ENCODE data around the gene RGS18. TPM values are rescaled to one million over a fixed set of nuclear protein-coding genes. Genes with fewer than 3 reads are reported as not detected.

RGS18 gene
- total and polyA plus RNA-seq, 2 donors (not counting 1 experiment from before 2014, with no cell fraction given): 0.09 TPM; not detected in 1

- CTCF ChIA-PET: no interaction called here
Measured at GRCh38 chr1:192123212-192123611, 35.0 kb upstream of the RGS18 start.

GRCh38 chr1:192126030-192126619 is 32.1 kb upstream of the RGS18 start:
- intact Hi-C loops (cut with micrococcal nuclease): no loop called here

More at GRCh38 chr1:192123212-192123611, 35.0 kb upstream of the RGS18 start:
- no peak for TF ChIP-seq CTCF (IDR thresholded peaks at IDR 0.05)
- no peak for TF ChIP-seq EZH2 (IDR thresholded peaks at IDR 0.05; ENCODE audit: borderline replicate concordance, insufficient read depth, low read depth, low read length, poor library complexity, severe bottlenecking)
- Histone ChIP-seq H4K20me1 (ENCODE audit: control insufficient read depth, insufficient read depth, low read length, poor library complexity, severe bottlenecking) (no peaks in the 10 kb centered on the region), H2AFZ (ENCODE audit: insufficient read depth, low read depth, low read length, poor library complexity, severe bottlenecking) (no peak overlapping the region), H3K4me1 (ENCODE audit: control insufficient read depth in 2 of 2, insufficient read depth in 2 of 2, low read length in 2 of 2) (no peaks in the 10 kb centered on the region), H3K79me2 (ENCODE audit: control insufficient read depth, insufficient read depth, low read length) (no peaks in the 10 kb centered on the region), H3K36me3 (replicated peaks in 1 of 2; ENCODE audit: control extremely low read depth in 1 of 2, control insufficient read depth in 1 of 2, extremely low read depth in 1 of 2, insufficient read depth in 2 of 2, low read length in 1 of 2) (no peaks in the 10 kb centered on the region), H3K27ac (ENCODE audit: low read length in 2 of 2) (no peak overlapping the region), H3K27me3 (replicated peaks in 1 of 4; ENCODE audit: control extremely low read depth in 1 of 4, control insufficient read depth in 3 of 4, insufficient read depth in 4 of 4, low read length in 3 of 4) (no peaks in the 10 kb centered on the region), H3K4me2 (replicated peaks; ENCODE audit: low read depth, low read length, poor library complexity, severe bottlenecking) (no peak overlapping the region), H3K9ac (ENCODE audit: low read length) (no peak overlapping the region), H3K4me3 (ENCODE audit: control extremely low read depth in 1 of 5, extremely low read depth in 1 of 5, insufficient read depth in 1 of 5, low read depth in 2 of 5, low read length in 4 of 5) (no peak overlapping the region), H3K9me3 (ENCODE audit: control extremely low read depth in 1 of 3, control insufficient read depth in 2 of 3, insufficient read depth in 1 of 3, low read length in 2 of 3) (no peaks in the 10 kb centered on the region)
- ATAC-seq (ENCODE audit: low read depth) (no peak), DNase-seq (no peak)
- WGBS (ENCODE audit: insufficient coverage): 100% methylated on average over 1 of the region's 2 CpGs
- no peak overlapping the region for H3K4me3 Mint-ChIP-seq
- H3K9me3 Mint-ChIP-seq (ENCODE audit: insufficient read depth): no peaks in the 10 kb centered on the region
- POLR2A ChIA-PET: no interaction called here
- H3K27ac Mint-ChIP-seq: no peak overlapping the region
- H3K4me1 Mint-ChIP-seq: no peaks in the 10 kb centered on the region
- intact Hi-C loops (cut with micrococcal nuclease): no loop called here
- H3K27me3 Mint-ChIP-seq: no peaks in the 10 kb centered on the region

More at GRCh38 chr1:192126030-192126619, 32.1 kb upstream of the RGS18 start:
- WGBS (ENCODE audit: insufficient coverage): no CpG with 5 or more reads among the region's 2 CpGs
- no peak overlapping the region for H3K4me2 ChIP-seq (replicated peaks; ENCODE audit: low read depth, low read length, poor library complexity, severe bottlenecking)
- no peaks in the 10 kb centered on the region for H3K9me3 ChIP-seq (ENCODE audit: control extremely low read depth in 1 of 3, control insufficient read depth in 2 of 3, insufficient read depth in 1 of 3, low read length in 2 of 3)
- H3K27me3 Mint-ChIP-seq: no peaks in the 10 kb centered on the region
- no peaks in the 10 kb centered on the region for H3K4me1 Mint-ChIP-seq
- H3K27ac ChIP-seq (ENCODE audit: low read length in 2 of 2): no peak overlapping the region
- no peaks in the 10 kb centered on the region for H3K27me3 ChIP-seq (replicated peaks in 1 of 4; ENCODE audit: control extremely low read depth in 1 of 4, control insufficient read depth in 3 of 4, insufficient read depth in 4 of 4, low read length in 3 of 4)
- no peak overlapping the region for H3K4me3 Mint-ChIP-seq
- no peak overlapping the region for H2AFZ ChIP-seq (ENCODE audit: insufficient read depth, low read depth, low read length, poor library complexity, severe bottlenecking)
- no peak overlapping the region for H3K4me3 ChIP-seq (ENCODE audit: control extremely low read depth in 1 of 5, extremely low read depth in 1 of 5, insufficient read depth in 1 of 5, low read depth in 2 of 5, low read length in 4 of 5)
- TF ChIP-seq EZH2 (IDR thresholded peaks at IDR 0.05; ENCODE audit: borderline replicate concordance, insufficient read depth, low read depth, low read length, poor library complexity, severe bottlenecking) (no peak), CTCF (IDR thresholded peaks at IDR 0.05) (no peak)
- ChIA-PET CTCF (no interaction called here), POLR2A (no interaction called here)
- H3K36me3 ChIP-seq (replicated peaks in 1 of 2; ENCODE audit: control extremely low read depth in 1 of 2, control insufficient read depth in 1 of 2, extremely low read depth in 1 of 2, insufficient read depth in 2 of 2, low read length in 1 of 2): no peaks in the 10 kb centered on the region
- no peaks in the 10 kb centered on the region for H3K9me3 Mint-ChIP-seq (ENCODE audit: insufficient read depth)
- no peaks in the 10 kb centered on the region for H3K79me2 ChIP-seq (ENCODE audit: control insufficient read depth, insufficient read depth, low read length)
- no peak for ATAC-seq (ENCODE audit: low read depth)
- H3K4me1 ChIP-seq (ENCODE audit: control insufficient read depth in 2 of 2, insufficient read depth in 2 of 2, low read length in 2 of 2): no peaks in the 10 kb centered on the region
- no peak for DNase-seq
- no peak overlapping the region for H3K27ac Mint-ChIP-seq
- H4K20me1 ChIP-seq (ENCODE audit: control insufficient read depth, insufficient read depth, low read length, poor library complexity, severe bottlenecking): no peaks in the 10 kb centered on the region
- H3K9ac ChIP-seq (ENCODE audit: low read length): no peak overlapping the region

Data from B cell (primary cell).